ENCODE data around the gene UGT3A1.
"Not testable (repeated sequence)": the region's sequence is repeated elsewhere in the genome, so short reads cannot be mapped to it uniquely, and the experiment has no call there.

DNA sequence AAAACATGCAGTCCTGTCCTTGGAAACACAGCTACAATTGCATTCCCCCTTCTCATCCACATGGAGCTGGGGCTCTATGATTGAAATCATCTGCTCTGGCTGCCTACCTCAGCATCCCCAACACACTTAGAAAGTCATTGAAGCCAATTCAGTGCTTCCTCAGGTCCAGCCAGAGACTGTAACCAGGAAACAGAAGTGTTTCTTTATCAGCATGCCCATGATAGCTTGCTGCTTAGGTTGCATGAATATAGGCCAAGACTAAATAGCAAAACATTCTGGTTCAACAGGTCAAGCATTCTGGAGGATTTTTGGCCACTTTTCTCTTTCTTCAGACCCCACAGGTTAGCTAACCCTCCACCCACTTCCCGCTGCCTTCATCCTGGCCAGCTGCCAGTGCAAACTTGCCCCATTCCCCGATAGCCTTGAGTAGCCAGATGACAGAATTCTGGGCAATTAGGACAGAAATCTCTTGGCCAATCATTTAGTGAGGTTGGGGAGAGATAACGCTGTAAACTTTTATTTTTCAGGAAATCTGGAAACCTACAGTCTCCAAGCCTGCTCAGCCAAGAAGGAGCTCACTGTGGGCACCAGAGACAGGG lies 43.4 kb upstream of the UGT3A1 start:
- not testable (repeated sequence) for TF ChIP-seq ZFX (CRISPR knock-in tag; IDR thresholded peaks at IDR 0.05; ENCODE audit: low read depth); RAD21 (CRISPR knock-in tag; IDR thresholded peaks at IDR 0.05); MEIS2 (CRISPR knock-in tag; IDR thresholded peaks at IDR 0.05)
- TF ChIP-seq, protein P1, sequence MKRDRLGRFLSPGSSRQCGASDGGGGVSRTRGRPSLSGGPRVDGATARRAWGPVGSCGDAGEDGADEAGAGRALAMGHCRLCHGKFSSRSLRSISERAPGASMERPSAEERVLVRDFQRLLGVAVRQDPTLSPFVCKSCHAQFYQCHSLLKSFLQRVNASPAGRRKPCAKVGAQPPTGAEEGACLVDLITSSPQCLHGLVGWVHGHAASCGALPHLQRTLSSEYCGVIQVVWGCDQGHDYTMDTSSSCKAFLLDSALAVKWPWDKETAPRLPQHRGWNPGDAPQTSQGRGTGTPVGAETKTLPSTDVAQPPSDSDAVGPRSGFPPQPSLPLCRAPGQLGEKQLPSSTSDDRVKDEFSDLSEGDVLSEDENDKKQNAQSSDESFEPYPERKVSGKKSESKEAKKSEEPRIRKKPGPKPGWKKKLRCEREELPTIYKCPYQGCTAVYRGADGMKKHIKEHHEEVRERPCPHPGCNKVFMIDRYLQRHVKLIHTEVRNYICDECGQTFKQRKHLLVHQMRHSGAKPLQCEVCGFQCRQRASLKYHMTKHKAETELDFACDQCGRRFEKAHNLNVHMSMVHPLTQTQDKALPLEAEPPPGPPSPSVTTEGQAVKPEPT (CRISPR knock-in tag; IDR thresholded peaks at IDR 0.05; ENCODE audit: low read depth), result not testable (repeated sequence)
- TF ChIP-seq, protein P2, sequence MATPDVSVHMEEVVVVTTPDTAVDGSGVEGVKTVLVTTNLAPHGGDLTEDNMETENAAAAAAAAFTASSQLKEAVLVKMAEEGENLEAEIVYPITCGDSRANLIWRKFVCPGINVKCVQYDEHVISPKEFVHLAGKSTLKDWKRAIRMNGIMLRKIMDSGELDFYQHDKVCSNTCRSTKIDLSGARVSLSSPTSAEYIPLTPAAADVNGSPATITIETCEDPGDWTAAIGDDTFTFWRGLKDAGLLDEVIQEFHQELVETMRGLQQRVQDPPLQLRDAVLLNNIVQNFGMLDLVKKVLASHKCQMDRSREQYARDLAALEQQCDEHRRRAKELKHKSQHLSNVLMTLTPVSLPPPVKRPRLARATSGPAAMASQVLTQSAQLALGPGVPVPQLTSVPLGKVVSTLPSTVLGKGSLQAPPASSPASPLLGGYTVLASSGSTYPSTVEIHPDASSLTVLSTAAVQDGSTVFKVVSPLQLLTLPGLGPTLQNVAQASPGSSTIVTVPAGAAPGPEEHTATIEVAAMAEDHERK (CRISPR knock-in tag; IDR thresholded peaks at IDR 0.05; ENCODE audit: low read depth), result not testable (repeated sequence)
